HCT116 (cell line): ENCODE measurements around the gene MBTPS1. TPM values are rescaled to one million over a fixed set of nuclear protein-coding genes. Genes with fewer than 3 reads are reported as not detected.

Experiments used
- ATAC-seq: fragments of 200-7000 bp; cut with Tn5 transposase; 2 replicates; pipeline ENCODE4 v1.9.1; 2020; ENCODE audit warnings: mild to moderate bottlenecking, moderate library complexity
- BruUV-seq: library from RNA; stranded (reverse); fragments of 400-500 nt; replicated peaks from 2 replicates; lab custom pipeline; 2021; lab: Mats Ljungman, UMichigan
- CTCF ChIA-PET: fragments of 300-600 bp; sonication (Branson Sonifier 250); formaldehyde crosslinking; loops from one replicate; lab custom pipeline; 2021; ENCODE audit warnings: antibody characterized with exemption; lab: Charles Lee
- POLR2A ChIA-PET: fragments of 300-600, 350-600 bp; sonication (Branson Sonifier 250); formaldehyde crosslinking; loops from one replicate; lab custom pipeline; 2021; ENCODE audit warnings: antibody characterized with exemption; lab: Charles Lee
- RAD21 ChIA-PET, 2 experiments: fragments of 300-600 bp; sonication (Branson Sonifier 250); formaldehyde crosslinking; loops; one replicate each; lab custom pipeline; 2023; ENCODE audit warnings: low total read pairs in 2 of 2; ENCODE audit not compliant: uncharacterized antibody in 2 of 2, unreplicated experiment in 2 of 2, low non-redundant PET in 1 of 2; lab: Charles Lee
- DNase-seq: peaks from one replicate; pipeline ENCODE4 v3.0.0-alpha.2; 2010; ENCODE audit warnings: low read depth, low spot score
- H2AFZ ChIP-seq: fragments of 200-600 bp; shearing (Covaris generic), sonication (generic); 2 replicates; pipeline ENCODE4 v1.6.1; 2017; ENCODE audit warnings: low read depth, mixed run types, mixed read lengths, antibody characterized with exemption, low read length; ENCODE audit not compliant: poor library complexity, severe bottlenecking
- H3K27ac ChIP-seq: 2 replicates; pipeline ENCODE4 v1.5.1; 2012; ENCODE audit warnings: low read depth, low read length
- H3K27me3 ChIP-seq: fragments of 200-600 bp; sonication (generic); 2 replicates; pipeline ENCODE4 v1.6.1; 2016; ENCODE audit warnings: mixed run types, low read length, mixed read lengths; ENCODE audit not compliant: insufficient read depth
- H3K36me3 ChIP-seq, 2 experiments: fragments of 200-500 bp in 1 of 2; fragments of 200-600 bp in 1 of 2; sonication (Bioruptor generic) in 1 of 2; sonication (generic) in 1 of 2; 2 replicates each; pipeline versions ENCODE4 v1.5.1 to v1.6.1; 2014 to 2016; ENCODE audit warnings: low read length in 2 of 2, inconsistent platforms in 1 of 2, mixed read lengths in 1 of 2, mixed run types in 1 of 2; ENCODE audit not compliant: insufficient read depth in 2 of 2, control insufficient read depth in 1 of 2
- H3K4me1 ChIP-seq, 2 experiments: fragments of 200-600 bp in 1 of 2; sonication (generic) in 1 of 2; 2 replicates each; pipeline versions ENCODE4 v1.5.1 to v1.6.1; 2012 to 2017; ENCODE audit warnings: low read length in 2 of 2, inconsistent platforms in 1 of 2, mild to moderate bottlenecking in 1 of 2, mixed read lengths in 1 of 2, mixed run types in 1 of 2, moderate library complexity in 1 of 2; ENCODE audit not compliant: insufficient read depth in 2 of 2, control insufficient read depth in 1 of 2
- H3K4me2 ChIP-seq: fragments of 200-600 bp; sonication (generic); 2 replicates; pipeline ENCODE4 v1.6.1; 2017; ENCODE audit warnings: mixed run types, low read length, mixed read lengths
- H3K4me3 ChIP-seq, 2 experiments: fragments of 200-600 bp in 1 of 2; sonication (generic) in 1 of 2; replicated peaks in 1 of 2; 2 replicates each; pipeline ENCODE4 v1.5.1; 2011 to 2016; ENCODE audit warnings: low read length in 2 of 2, control low read depth in 1 of 2, low read depth in 1 of 2, mild to moderate bottlenecking in 1 of 2, mixed read lengths in 1 of 2, mixed run types in 1 of 2
- H3K79me2 ChIP-seq: fragments of 200-600 bp; sonication (generic); 2 replicates; pipeline ENCODE4 v1.6.1; 2017; ENCODE audit warnings: mild to moderate bottlenecking, mixed run types, low read length, moderate library complexity, mixed read lengths; ENCODE audit not compliant: insufficient read depth
- H3K9ac ChIP-seq: fragments of 200-600 bp; sonication (generic); 2 replicates; pipeline ENCODE4 v1.6.1; 2016; ENCODE audit warnings: low read length, mixed read lengths
- H3K9me2 ChIP-seq: fragments of 200-600 bp; sonication (generic), shearing (Covaris generic); 2 replicates; pipeline ENCODE4 v1.6.1; 2017; ENCODE audit warnings: mixed run types, mild to moderate bottlenecking, moderate library complexity; ENCODE audit not compliant: insufficient read depth
- H3K9me3 ChIP-seq, 2 experiments: fragments of 200-500 bp in 1 of 2; fragments of 200-600 bp in 1 of 2; sonication (Bioruptor generic) in 1 of 2; sonication (generic) in 1 of 2; 2 replicates each; pipeline ENCODE4 v1.6.1; 2014 to 2017; ENCODE audit warnings: low read length in 2 of 2, mixed read lengths in 2 of 2, inconsistent platforms in 1 of 2, low read depth in 1 of 2, mild to moderate bottlenecking in 1 of 2, mixed run types in 1 of 2, moderate library complexity in 1 of 2; ENCODE audit not compliant: control insufficient read depth in 1 of 2, insufficient read depth in 1 of 2
- H4K20me1 ChIP-seq: fragments of 200-600 bp; sonication (generic), shearing (Covaris generic); 2 replicates; pipeline ENCODE4 v1.6.1; 2017; ENCODE audit warnings: mixed run types, mild to moderate bottlenecking, moderate library complexity; ENCODE audit not compliant: insufficient read depth
- ATF3 ChIP-seq: IDR thresholded peaks from 2 replicates; pipeline ENCODE4 v1.6.1; 2012
- CBX3 ChIP-seq: IDR thresholded peaks from 2 replicates; pipeline ENCODE4 v1.6.1; 2012; ENCODE audit warnings: low read depth
- CEBPB ChIP-seq: IDR thresholded peaks from 2 replicates; pipeline ENCODE4 v1.6.1; 2012; ENCODE audit warnings: low read depth
- EGR1 ChIP-seq: IDR thresholded peaks from 2 replicates; pipeline ENCODE4 v1.6.1; 2012; ENCODE audit warnings: low read depth
- ELF1 ChIP-seq: IDR thresholded peaks from 2 replicates; pipeline ENCODE4 v1.6.1; 2012; ENCODE audit warnings: low read depth, borderline replicate concordance
- EZH2 ChIP-seq: fragments of 200-600 bp; sonication (generic); IDR thresholded peaks from 2 replicates; pipeline ENCODE4 v1.6.1; 2017; ENCODE audit warnings: antibody characterized with exemption, mixed run types
- EZH2phosphoT487 ChIP-seq: fragments of 200-600 bp; IDR thresholded peaks from 2 replicates; pipeline ENCODE4 v1.6.1; 2018; ENCODE audit warnings: antibody characterized with exemption, borderline replicate concordance
- MAX ChIP-seq: IDR thresholded peaks from 2 replicates; pipeline ENCODE4 v1.6.1; 2012
- TCF7L2 ChIP-seq: IDR thresholded peaks from 2 replicates; pipeline ENCODE4 v1.7.0; 2011; ENCODE audit warnings: borderline replicate concordance, inconsistent platforms; ENCODE audit not compliant: insufficient read depth, insufficient read length; ENCODE audit errors: extremely low read depth
- ZFX ChIP-seq: fragments of 450-650 bp; IDR thresholded peaks from 2 replicates; pipeline ENCODE4 v1.6.1; 2017
- ZNF274 ChIP-seq: fragments of 200-500 bp; sonication (Bioruptor generic); IDR thresholded peaks from 2 replicates; pipeline ENCODE4 v1.6.1; 2014; ENCODE audit warnings: mild to moderate bottlenecking, low read depth, low read length, inconsistent platforms
- intact Hi-C: fragments of 100-400 bp; cut with micrococcal nuclease; formaldehyde crosslinking; loops from 2 replicates; pipeline ENCODE4 v1.10.0; 2022
- total RNA-seq: library from RNA; stranded (reverse); gene quantifications from one replicate; pipeline ENCODE4 v1.2.1, GENCODE V29; 2021; ENCODE audit not compliant: unreplicated experiment

Gene MBTPS1
- total RNA-seq, 1 experiment from 2014 or later, result 111 TPM

GRCh38 chr16:84137287-84137686, 20.5 kb upstream of the MBTPS1 start:
- no peak for TF ChIP-seq ELF1
- no peak for TF ChIP-seq EZH2phosphoT487
- no peak for TF ChIP-seq ZNF274
- no peak for TF ChIP-seq EGR1
- no peak for TF ChIP-seq EZH2
- TF ChIP-seq CEBPB, result no peak
- no peak for TF ChIP-seq CBX3
- no peak for TF ChIP-seq TCF7L2
- no peak for TF ChIP-seq MAX
- no peak for TF ChIP-seq ZFX
- TF ChIP-seq ATF3, result no peak
- Histone ChIP-seq H3K27me3 (no peaks in the 10 kb centered on the region), H2AFZ (no peak overlapping the region), H3K4me1 (peaks cover 23 to 35% of the 10 kb centered on the region in 2 experiments), H3K9me2 (no peaks in the 10 kb centered on the region), H3K4me3 (no peak overlapping the region), H4K20me1 (no peaks in the 10 kb centered on the region; the same call in 1 of the 2 replicates), H3K36me3 (no peaks in the 10 kb centered on the region), H3K27ac (no peak overlapping the region), H3K4me2 (no peak overlapping the region), H3K9ac (no peak overlapping the region), H3K9me3 (no peaks in the 10 kb centered on the region), H3K79me2 (peaks cover 51% of the 10 kb centered on the region)
- ATAC-seq, result no peak
- BruUV-seq, result no TSS peak
- CTCF ChIA-PET, result no interaction called here
- intact Hi-C loops, result no loop called here
- RAD21 ChIA-PET, result no interaction called here
- DNase-seq, result no peak
- POLR2A ChIA-PET, result interaction anchor here (0.8 kb wide), 1 partner anchor 21 kb away, joined by 3 read pairs; the partner anchor contains the start of gene MBTPS1
